Stimulated activated CD8-positive, alpha-beta memory T cell treated with anti-CD3 and anti-CD28 coated beads, Interleukin-2, amount 100 ng/mL, for 48 hours (primary cell): ENCODE measurements around the gene TRIM34.
"Not testable (repeated sequence)": the region's sequence is repeated elsewhere in the genome, so short reads cannot be mapped to it uniquely, and the experiment has no call there.

ENCODE experiments used
- DNase-seq, 2 donors: peaks; one replicate each; pipeline ENCODE4 v3.0.0-alpha.2; 2020; ENCODE audit warnings: low read depth in 2 of 2

The TRIM34 gene

DNA sequence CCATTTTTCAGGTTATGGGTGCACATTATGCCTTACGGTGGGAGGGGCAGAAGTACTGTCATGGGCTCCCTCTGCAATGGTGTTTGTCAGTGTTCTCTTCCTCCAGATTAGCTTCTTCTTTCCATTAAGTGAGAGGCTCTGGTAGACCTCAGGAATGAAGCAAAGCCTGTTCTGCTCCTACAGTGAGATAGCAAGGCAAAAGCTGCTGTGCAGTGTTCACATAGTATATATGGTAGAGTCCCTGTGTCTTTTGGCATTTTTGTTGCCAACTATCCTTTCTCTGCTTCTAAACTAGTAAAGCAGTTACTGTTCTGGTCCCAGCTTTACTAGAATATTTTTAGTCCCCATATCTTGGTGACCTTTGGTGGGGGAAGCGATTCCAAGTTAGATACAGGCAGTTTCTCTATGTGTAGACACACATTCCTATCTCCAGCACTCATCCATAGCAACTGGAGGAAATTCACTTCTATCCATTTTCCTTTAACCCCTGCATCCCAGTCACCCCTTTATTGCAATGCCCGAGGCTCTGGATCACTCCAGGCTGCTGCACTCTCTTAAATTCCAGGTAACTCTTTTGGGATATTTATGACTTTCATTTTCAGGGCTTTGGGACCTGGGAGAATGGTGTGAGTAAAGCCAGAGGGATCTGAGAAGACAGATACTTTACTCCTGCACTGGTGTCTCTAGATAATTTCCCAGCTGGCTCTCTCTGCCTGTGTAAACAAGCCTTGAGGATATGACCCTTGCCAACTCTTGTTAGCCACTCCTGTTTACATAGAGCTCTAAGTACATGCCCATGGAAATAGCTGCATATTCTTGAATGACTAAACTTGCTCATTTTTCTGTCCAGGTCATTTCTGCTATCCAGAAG is 3.9 kb upstream of the TRIM34 start:
- DNase-seq = no peak

DNA sequence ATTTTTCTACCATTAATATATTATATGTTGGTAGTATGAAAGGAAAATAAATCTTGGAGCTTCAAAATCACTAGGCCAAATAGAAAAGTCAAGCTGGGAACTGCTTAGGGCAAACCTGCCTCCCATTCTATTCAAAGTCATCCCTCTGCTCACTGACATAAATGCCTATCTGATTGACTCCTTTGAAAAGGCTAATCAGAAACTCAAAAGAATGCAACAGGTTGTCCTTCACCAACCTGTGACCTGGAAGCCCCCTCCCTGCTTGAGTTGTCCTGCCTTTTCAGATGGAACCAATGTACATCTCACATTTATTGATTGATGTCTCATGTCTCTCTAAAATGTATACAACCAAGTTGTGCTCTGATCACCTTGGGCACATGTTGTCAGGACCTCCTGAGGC is 3.2 kb upstream of the TRIM34 start:
- no peak for DNase-seq

DNA sequence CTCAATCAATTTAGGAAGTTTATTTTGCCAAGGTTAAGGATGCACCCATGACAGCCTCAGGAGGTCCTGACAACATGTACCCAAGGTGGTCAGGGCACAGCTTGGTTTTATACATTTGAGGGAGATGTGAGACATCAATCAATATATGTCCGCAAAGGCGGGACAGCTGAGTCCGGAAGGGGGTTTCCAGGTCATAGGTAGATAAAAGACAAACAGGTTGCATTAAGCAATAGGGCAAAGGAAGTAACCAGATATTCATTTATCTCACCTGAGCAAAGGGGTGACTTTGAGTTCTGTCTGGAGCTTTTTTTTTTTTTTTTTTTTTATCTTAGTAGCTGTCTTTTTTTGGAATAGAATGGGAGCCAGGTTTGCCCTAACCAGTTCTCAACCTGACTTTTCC is 2.0 kb upstream of the TRIM34 start:
- no peak for DNase-seq

DNA sequence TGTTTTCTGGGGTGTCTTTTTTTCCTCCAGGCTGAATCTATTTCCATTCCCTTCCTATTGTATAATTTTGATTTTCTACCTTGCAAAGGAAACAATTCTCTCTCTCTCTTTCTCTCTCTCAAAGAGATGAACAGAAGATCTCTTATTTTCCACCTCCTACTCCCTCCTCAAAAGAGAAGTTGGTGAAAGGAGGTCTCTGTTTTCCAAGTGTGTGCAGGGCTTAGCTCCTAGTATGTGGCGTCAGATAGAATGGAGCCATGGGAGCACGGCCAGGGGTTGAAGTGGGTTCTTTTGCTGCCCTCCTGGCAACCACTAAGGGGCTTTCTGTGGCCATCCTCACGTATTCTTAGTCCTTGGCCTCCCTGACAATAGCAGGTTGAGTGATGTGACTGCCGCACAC is 480 bp downstream of the TRIM34 start:
- no peak for DNase-seq

DNA sequence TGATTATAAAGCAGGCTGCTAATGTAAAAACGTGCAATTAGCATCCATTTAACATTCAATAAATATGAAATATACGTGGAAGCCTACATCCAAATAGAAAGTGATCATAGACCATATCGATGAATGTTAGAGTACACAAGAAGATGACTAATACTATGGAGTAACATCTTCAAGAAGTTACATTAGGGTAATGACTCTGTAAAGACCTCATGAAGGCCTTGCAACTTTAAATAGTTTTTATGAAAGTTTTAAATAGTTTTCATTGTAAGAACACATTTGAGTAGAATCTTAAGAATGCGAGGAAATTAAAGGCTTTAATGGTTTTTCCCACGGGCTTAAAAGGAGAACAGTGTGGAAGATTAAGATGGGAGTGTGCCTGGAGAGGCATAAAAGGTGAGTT is 1.4 kb downstream of the TRIM34 start:
- no peak for DNase-seq

DNA sequence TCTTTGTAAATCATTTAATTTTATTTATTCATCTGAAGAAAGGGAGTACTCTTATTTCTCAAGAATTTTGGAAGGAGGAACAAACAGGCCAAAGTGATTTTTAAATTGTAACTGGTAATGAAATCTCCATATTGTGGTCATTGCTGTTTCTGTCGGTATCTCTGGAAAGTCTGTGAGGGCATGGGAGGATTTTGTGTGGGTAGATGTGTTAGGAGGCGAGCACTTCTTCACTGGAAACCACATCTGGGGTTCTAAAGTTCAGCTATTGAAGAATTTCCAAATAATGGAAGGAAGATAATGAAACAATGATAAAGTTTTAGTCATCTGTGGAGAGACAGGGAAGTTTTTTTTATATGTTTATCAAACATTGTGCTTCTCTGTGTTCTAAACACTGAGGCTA is 6.6 kb downstream of the TRIM34 start:
- DNase-seq = no peak

DNA sequence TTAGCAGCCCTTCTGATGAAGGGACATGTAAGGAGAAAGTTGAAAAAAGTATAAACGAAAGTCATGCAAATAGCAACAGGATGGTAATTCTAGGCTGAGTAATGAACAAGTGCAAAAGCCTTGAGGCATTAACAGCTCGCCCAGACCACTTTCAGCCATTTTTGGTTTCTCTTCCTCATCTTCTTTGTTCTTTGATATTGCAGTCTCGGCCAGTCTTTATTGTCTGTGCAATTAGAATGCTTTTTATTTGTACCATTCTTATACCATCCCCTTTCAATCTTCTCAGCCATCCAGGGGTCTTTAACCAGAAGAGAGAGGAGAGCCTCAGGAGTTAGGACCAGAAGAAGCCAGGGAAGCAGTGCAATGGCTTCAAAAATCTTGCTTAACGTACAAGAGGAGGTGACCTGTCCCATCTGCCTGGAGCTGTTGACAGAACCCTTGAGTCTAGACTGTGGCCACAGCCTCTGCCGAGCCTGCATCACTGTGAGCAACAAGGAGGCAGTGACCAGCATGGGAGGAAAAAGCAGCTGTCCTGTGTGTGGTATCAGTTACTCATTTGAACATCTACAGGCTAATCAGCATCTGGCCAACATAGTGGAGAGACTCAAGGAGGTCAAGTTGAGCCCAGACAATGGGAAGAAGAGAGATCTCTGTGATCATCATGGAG is 7.3 kb downstream of the TRIM34 start:
- DNase-seq = no peak

DNA sequence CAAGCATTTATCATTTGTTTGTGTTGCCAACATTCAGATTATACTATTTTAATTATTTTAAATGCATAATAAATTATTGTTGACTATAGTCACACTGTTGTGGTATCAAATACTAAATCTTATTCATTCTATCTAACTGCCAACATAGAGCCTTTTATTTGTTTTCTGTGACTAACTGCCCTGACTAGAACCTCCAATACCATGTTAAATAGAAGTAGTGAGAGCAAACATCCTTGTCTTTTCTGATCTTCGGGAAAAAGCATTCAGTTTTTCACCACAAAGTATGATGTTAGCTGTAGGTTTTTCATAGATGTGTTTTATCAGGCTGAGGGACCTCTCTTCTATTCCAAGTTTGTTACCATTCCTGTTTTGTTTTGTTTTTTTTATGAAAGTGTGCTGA is 15.2 kb downstream of the TRIM34 start:
- DNase-seq = no peak

DNA sequence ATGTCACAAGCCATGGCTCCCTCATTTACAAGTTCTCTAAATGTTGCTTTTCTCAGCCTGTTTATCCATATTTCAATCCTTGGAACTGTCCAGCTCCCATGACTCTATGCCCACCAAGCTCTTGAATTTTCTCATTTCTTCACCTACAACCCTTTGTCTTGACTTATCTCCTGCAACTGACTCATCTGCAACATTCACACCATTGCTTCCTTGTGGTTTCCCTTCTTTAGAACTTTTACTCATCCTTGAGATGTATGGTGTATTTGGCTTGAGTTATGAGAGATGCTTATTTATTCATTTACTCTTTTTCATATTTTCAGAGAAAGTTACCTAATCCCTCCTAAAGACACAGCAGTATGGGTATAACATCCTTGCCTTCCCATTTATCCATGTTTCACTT is 18.8 kb downstream of the TRIM34 start:
- no peak for DNase-seq

DNA sequence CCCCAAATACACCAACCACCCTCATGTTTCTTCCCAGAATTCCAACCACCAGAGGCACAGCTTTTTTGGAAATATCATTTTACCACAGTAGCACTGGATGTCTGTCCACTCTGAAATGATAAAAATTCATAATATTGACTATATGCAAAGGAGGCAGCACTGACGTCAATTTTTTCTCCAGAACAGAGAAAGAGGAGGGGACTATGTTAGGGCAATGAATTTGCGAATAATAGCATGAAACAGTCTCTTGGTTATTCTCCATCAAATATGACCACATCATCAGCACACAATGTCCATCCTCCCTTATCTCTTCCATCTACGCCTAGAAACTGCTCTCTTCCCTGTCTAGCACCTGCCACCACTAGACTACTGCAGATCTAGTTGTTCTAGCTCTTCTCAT is 21.3 kb downstream of the TRIM34 start:
- no peak for DNase-seq

DNA sequence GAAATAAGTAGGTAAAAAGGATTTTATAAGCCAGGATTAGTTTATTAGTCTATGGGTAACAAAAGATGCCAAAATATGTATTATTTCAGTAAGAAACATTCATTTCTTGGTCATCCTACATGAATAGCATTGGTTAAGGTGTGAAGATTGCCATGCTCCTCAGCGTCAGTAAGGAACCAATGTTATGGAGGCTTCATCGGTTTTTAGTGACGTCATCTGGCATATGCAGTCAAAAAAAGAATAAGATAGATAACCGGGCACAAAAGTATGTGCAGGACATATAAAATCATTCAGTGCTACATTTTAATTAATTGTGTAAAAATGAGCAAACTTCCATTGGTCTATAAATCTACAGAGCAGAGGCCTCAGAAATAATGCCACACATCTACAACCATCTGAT is 30.7 kb downstream of the TRIM34 start:
- no peak for DNase-seq

DNA sequence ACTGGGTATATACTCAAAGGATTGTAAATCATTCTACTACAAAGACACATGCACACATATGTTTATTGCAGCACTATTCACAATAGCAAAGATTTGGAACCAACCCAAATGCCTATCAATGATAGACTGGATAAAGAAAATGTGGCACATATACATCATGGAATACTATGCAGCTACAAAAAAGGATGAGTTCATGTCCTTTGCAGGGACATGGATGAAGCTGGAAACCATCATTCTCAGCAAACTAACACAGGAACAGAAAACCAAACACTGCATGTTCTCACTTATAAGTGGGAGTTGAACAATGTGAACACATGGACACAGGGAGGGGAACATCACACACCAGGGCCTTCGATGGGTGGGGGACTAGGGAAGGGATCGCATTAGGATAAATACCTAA is 32.2 kb downstream of the TRIM34 start:
- DNase-seq = not testable (repeated sequence)

DNA sequence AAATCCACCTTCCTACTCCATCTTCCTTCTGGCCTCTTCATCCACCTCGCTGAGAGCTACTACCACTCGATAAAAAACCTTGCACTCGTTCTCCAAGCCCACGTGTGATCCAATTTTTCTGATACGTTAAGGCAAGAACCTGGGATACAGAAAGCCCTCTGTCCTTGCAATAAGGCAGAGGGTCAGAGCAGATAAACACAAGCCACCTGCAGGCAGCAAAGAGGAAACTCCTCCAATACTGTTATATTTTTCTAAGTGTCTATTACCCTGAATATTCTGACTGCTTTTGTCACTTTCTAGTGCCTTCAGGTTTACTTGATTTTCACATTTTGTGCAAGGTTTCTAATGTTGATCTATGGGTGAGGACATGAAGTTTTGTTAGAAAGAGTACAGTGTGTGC is 33.5 kb downstream of the TRIM34 start:
- DNase-seq = no peak

DNA sequence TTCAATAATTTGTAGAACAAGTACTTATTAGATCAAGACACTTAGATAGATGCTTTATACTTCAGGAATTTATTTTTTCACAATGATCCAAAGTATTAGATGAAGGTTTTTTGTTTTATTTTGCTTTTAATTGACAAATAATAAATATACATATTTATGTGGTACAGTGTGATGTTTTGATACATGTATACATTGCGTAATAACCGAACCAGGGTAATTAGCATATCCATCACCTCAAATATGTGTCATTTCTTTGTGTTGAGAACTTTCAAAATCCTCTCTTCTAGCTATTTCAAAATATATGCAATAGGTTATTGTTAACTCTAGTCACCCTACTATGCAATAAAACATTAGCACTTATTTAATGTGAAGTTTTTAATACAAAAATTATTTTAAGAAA is 38.7 kb downstream of the TRIM34 start:
- DNase-seq = no peak

DNA sequence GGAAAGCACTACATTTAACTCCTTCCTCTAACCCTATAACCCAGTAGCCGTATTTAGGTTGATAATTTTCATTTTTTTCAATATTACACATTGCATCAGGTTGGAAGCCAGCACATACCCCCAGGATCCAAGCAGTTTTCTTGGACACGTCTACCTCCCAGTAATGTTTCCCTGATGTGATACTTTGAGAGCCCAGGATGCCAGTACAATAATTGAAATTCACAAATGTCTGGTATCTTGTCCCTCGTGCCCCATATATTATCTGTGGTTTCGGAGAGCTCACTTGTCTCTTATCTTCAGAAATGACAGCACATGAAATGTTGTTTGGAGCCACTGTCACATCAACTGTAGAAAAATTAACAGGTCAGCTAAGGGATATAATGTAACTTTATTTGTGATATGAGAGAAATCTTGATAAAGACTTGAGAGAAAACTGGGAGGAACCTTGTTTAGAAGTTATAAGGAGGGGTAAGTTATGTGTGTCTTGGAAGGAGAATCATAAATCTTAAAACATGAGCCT is 40.3 kb downstream of the TRIM34 start:
- DNase-seq = no peak

DNA sequence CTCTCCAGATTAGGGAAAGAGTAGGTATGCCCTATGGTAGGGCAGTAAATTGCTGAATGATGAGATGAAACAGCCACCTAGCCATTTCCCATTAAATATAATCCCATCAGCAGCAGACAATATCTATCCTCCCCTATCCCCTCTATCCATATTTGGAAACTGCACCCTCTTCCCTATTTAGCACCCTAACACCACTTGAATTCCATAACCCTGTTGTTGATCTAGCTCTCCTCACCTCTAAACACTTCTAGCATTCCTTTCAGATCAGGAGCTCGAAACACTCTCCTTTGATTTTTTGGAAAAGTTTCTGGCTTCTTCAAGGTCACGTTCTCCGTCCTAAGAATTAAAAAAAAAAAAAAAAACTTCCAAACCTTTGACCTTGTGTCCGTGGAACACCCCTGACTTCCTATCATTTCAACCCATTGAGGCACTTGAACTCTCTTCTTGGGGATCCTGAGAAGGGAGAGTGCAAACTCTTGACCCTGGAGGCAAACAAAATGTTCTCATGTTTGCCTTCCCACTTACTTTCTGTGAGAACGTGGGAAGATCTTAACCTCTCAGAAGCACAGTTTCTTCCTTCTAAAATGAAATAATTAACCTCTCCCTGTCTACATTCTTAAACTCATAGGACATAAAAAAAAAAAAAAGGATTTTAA is 41.1 kb downstream of the TRIM34 start:
- no peak for DNase-seq

DNA sequence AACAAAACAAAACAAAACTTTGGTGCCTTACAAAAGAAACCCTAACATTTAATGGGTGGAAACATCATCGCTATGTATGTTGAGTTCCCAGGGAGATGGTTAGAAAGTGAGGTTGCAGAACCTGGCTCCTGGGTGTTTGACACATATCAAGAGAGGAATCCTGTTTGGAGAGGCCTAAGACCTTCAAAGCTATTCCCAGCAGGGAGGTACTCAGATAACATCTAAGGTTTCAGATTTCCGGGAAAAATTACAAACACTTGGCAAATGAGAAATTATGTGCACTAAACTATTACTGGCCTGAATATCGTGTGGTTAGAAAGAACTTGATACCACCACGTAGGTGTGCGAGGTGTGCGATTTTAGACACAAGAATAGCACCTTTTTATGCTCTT is 41.6 kb downstream of the TRIM34 start:
- no peak for DNase-seq

DNA sequence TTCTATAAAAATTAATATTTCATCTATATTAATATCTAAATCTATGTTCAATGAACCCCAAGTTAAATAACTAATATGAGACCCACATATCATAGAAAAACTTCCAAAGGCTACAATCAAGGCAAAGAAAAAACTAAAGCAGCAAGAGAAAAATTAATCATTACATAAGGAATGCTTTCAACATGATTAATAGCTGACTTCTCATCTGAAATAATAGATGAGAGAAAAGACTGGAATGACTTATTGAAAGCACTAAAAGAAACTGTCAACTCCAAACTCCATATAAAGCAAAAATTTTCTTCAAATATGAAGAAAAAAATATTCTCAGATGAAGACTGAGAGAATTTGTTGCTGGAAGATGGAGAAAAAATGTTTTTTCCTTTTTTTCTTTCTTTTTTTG is 47.0 kb downstream of the TRIM34 start:
- DNase-seq = no peak

DNA sequence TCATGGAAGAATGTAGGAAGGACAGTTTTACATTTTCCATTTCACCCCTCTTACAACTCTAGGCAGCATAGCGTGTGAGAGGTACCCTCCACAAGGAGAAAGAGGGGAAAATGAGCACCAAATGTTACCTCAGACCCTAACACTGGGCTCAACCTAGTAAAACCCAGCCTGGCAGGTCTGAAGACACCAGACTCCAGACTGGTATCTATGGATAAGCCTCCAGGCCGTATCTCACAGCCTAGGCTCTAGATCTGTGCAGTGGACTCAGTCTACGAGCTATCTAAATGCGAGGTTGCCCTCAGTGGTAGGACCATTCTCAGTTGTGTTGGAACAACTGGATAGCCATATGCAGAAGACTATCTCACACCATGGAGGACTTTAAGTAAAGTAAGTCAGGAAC is 49.6 kb downstream of the TRIM34 start:
- DNase-seq = no peak

DNA sequence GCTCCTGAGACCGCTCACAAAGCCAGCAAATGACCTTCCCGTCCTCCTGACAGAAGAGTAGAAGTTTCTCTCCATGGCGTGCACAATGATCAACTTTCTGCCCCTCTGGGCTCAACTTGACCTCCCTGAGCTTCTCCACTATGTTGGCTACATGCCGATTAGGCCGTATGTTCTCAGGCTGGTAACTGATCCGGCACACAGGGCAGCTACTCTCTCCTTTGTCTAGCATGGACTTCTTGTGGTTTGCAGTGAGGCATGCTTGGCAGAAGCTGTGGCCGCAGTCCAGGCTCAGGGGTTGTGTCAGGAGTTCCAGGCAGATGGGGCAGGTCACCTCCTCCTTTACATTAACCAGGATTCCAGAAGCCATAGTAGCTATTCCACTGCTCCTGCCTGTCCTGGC is 55.0 kb downstream of the TRIM34 start:
- DNase-seq = no peak

DNA sequence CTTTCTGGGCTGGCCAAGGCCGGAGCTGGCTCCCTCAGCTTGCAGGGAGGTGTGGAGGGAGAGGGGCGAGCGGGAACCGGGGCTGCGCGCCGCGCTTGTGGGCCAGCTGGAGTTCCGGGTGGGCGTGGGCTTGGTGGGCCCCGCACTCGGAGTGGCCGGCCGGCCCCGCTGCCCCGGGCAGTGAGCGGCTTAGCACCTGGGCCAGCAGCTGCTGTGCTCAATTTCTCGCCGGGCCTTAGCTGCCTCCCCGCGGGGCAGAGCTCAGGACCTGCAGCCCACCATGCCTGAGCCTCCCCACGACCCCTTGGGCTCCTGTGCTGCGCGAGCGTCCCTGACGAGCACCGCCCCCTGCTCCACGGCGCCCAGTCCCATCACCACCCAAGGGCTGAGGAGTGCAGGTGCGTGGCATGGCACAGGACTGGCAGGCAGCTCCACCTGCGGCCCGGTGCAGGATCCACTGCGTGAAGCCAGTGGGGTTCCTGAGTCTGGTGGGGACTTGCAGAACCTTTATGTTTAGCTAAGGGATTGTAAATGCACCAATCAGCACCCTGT is 58.2 kb downstream of the TRIM34 start:
- DNase-seq = not testable (repeated sequence)

DNA sequence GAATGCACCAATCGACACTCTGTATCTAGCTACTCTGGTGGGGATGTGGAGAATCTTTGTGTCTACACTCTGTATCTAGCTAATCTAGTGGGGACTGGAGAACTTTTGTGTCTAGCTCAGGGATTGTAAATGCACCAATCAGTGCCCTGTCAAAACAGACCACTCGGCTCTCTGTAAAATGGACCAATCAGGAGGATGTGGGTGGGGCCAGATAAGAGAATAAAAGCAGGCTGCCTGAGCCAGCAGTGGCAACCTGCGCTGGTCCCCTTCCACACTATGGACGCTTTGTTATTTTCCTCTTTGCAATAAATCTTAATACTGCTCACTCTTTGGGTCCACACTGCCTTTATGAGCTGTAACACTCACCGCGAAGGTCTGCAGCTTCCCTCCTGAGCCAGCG is 58.8 kb downstream of the TRIM34 start:
- DNase-seq = peak in 1 of 2 donors; percentile 8
